Measurements from ENCODE around the gene RPH3AL.
"Not testable (repeated sequence)": the region's sequence is repeated elsewhere in the genome, so short reads cannot be mapped to it uniquely, and the experiment has no call there.

Gene RPH3AL

GRCh38 chr17:260944-261343 is 91.7 kb downstream of the RPH3AL start:
- no peak for DNase-seq (ENCODE audit: low read depth in 2 of 2)

- DNase-seq (ENCODE audit: low read depth in 2 of 2), result no peak
Observed at GRCh38 chr17:260031-260791, 92.4 kb downstream of the RPH3AL start.

- DNase-seq (ENCODE audit: low read depth in 2 of 2), result no peak
Observed at GRCh38 chr17:259341-259976, 93.1 kb downstream of the RPH3AL start.

- no peak for DNase-seq (ENCODE audit: low read depth in 2 of 2)
Observed at GRCh38 chr17:258906-259305, 93.7 kb downstream of the RPH3AL start.

GRCh38 chr17:258045-258734 is 94.4 kb downstream of the RPH3AL start:
- DNase-seq (ENCODE audit: low read depth in 2 of 2), result no peak

GRCh38 chr17:253091-253846 is 99.3 kb downstream of the RPH3AL start:
- no peak for DNase-seq (ENCODE audit: low read depth in 2 of 2)

GRCh38 chr17:252456-252855 is 100.2 kb downstream of the RPH3AL start:
- DNase-seq (ENCODE audit: low read depth in 2 of 2), result no peak

GRCh38 chr17:251531-251930 is 101.1 kb downstream of the RPH3AL start:
- DNase-seq (ENCODE audit: low read depth in 2 of 2), result no peak

- no peak for DNase-seq (ENCODE audit: low read depth in 2 of 2)
Observed at GRCh38 chr17:250487-251300, 101.9 kb downstream of the RPH3AL start.

GRCh38 chr17:249236-249993 is 103.2 kb downstream of the RPH3AL start:
- DNase-seq (ENCODE audit: low read depth in 2 of 2), result no peak

- DNase-seq (ENCODE audit: low read depth in 2 of 2), result no peak
Observed at GRCh38 chr17:248337-249235, 104.0 kb downstream of the RPH3AL start.

- no peak for DNase-seq (ENCODE audit: low read depth in 2 of 2)
Observed at GRCh38 chr17:247767-248166, 104.8 kb downstream of the RPH3AL start.

GRCh38 chr17:246851-247421 is 105.7 kb downstream of the RPH3AL start:
- no peak for DNase-seq (ENCODE audit: low read depth in 2 of 2)

GRCh38 chr17:246226-246625 is 106.4 kb downstream of the RPH3AL start:
- DNase-seq (ENCODE audit: low read depth in 2 of 2), result no peak

- no peak for DNase-seq (ENCODE audit: low read depth in 2 of 2)
Observed at GRCh38 chr17:245611-246010, 107.0 kb downstream of the RPH3AL start.

- DNase-seq (ENCODE audit: low read depth in 2 of 2), result no peak
Observed at GRCh38 chr17:245020-245419, 107.6 kb downstream of the RPH3AL start.

- not testable (repeated sequence) for DNase-seq (ENCODE audit: low read depth in 2 of 2)
Observed at GRCh38 chr17:243924-244323, 108.7 kb downstream of the RPH3AL start.

- no peak for DNase-seq (ENCODE audit: low read depth in 2 of 2)
Observed at GRCh38 chr17:238964-239259, 113.7 kb downstream of the RPH3AL start.
